GM12878 (cell line): ENCODE results near the gene CANT1.

Experiments
- EP300 ChIP-seq, 2 experiments: fragments of 150-350 bp in 1 of 2; IDR thresholded peaks; 2 replicates each; pipeline ENCODE4 v1.6.1; 2011 to 2012; ENCODE audit warnings: low read depth in 2 of 2, low read length in 2 of 2, borderline replicate concordance in 1 of 2, improper control_type of control experiment in 1 of 2, inconsistent platforms in 1 of 2; ENCODE audit not compliant: control insufficient read depth in 1 of 2
- ETV6 ChIP-seq, 2 experiments: fragments of 450-650 bp in 1 of 2; IDR thresholded peaks in 1 of 2; conservative IDR thresholded peaks in 1 of 2; 2 replicates each; pipeline ENCODE4 v1.6.1; 2014; ENCODE audit warnings: antibody characterized with exemption in 1 of 2, borderline replicate concordance in 1 of 2, low read depth in 1 of 2, mild to moderate bottlenecking in 1 of 2, moderate library complexity in 1 of 2
- FOXK2 ChIP-seq: fragments of 450-650 bp; IDR thresholded peaks from 2 replicates; pipeline ENCODE4 v1.6.1; 2017; ENCODE audit warnings: mild to moderate bottlenecking, moderate library complexity
- POLR2A ChIP-seq: IDR thresholded peaks from 2 replicates; pipeline ENCODE4 v1.6.1; 2011; ENCODE audit warnings: low read depth, mild to moderate bottlenecking, low read length
- SIX5 ChIP-seq: IDR thresholded peaks from 2 replicates; pipeline ENCODE4 v1.6.1; 2011; ENCODE audit warnings: mild to moderate bottlenecking, low read depth, low read length, moderate library complexity; ENCODE audit not compliant: severe bottlenecking
- TF ChIP-seq, protein P1 (sequence below), 3 experiments: IDR thresholded peaks in 2 of 3; conservative IDR thresholded peaks in 1 of 3; 2 replicates each; pipeline ENCODE4 v1.5.1; 2011; ENCODE audit warnings: low read depth in 3 of 3, low read length in 3 of 3, mild to moderate bottlenecking in 3 of 3, control low read depth in 2 of 3, moderate library complexity in 2 of 3, inconsistent platforms in 1 of 3, mixed read lengths in 1 of 3; ENCODE audit not compliant: control insufficient read depth in 2 of 3, insufficient read depth in 1 of 3; ENCODE audit errors: extremely low read depth in 1 of 3
- TF ChIP-seq, protein P2 (sequence below): IDR thresholded peaks from 2 replicates; pipeline ENCODE4 v1.6.1; 2011; ENCODE audit warnings: low read depth, low read length, improper control_type of control experiment, borderline replicate concordance
- TF ChIP-seq, protein P3 (sequence below): fragments of 450-650 bp; IDR thresholded peaks from 2 replicates; pipeline ENCODE4 v1.6.1; 2018; ENCODE audit warnings: mild to moderate bottlenecking, low read depth, moderate library complexity; ENCODE audit not compliant: partially characterized antibody

DNA sequence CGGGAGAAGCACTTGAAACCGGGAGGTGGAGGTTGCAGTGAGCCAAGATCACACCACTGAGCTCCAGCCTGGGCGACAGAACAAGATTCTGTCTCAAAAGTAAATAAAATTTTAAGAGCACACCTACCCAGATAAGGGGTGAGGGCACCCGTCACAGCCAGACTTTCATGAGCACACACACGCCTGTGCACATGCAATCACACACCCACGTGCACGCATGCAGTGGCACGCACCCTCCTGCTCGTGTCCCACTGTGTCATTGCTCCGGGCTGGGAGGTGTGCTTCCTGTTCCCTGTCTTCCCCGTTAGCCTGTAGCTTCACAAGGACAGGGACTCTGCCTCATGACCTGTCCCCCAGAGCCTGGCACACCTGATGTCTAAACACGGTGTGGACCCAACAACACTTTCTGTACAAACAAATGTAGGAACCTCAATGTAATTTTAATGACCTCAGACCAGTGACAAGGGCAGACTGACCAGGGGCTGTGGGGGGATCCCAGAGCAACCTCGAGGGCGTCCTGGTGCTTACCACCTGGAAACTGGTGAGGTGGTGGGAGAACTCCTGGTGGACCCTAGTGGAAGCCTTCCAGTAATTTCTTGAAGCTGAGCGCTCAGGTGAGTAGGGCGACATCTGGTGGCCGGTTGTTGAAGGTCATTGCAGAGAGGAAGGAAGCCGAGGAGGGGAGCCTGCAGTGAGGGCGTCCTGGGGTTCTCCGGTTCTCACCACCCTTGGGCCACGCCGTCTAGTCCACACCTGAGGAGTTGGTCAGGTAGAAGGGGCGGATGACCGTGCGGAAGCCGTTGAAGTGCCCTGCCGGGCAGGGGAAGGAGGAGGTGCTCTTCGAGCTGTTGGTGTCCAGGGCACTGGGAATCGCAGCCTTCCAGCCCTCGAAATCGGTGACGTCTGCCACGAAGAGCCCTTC, 38.5 kb downstream of the CANT1 start:
- TF ChIP-seq, protein P1, sequence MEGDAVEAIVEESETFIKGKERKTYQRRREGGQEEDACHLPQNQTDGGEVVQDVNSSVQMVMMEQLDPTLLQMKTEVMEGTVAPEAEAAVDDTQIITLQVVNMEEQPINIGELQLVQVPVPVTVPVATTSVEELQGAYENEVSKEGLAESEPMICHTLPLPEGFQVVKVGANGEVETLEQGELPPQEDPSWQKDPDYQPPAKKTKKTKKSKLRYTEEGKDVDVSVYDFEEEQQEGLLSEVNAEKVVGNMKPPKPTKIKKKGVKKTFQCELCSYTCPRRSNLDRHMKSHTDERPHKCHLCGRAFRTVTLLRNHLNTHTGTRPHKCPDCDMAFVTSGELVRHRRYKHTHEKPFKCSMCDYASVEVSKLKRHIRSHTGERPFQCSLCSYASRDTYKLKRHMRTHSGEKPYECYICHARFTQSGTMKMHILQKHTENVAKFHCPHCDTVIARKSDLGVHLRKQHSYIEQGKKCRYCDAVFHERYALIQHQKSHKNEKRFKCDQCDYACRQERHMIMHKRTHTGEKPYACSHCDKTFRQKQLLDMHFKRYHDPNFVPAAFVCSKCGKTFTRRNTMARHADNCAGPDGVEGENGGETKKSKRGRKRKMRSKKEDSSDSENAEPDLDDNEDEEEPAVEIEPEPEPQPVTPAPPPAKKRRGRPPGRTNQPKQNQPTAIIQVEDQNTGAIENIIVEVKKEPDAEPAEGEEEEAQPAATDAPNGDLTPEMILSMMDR (IDR thresholded peaks at IDR 0.05 in 2 of 3, conservative IDR thresholded peaks at IDR 0.05 in 1 of 3; ENCODE audit: control insufficient read depth in 2 of 3, extremely low read depth in 1 of 3, insufficient read depth in 1 of 3, low read depth in 3 of 3, low read length in 3 of 3): peak; percentile 70 to 88 (median 78)
- TF ChIP-seq SIX5 (no peak), ETV6 (conservative IDR thresholded peaks at IDR 0.05 in 1 of 2, IDR thresholded peaks at IDR 0.05 in 1 of 2; ENCODE audit: borderline replicate concordance in 1 of 2, low read depth in 1 of 2) (no peak), POLR2A (no peak), EP300 (IDR thresholded peaks at IDR 0.05; ENCODE audit: borderline replicate concordance in 1 of 2, control insufficient read depth in 1 of 2, low read depth in 2 of 2, low read length in 2 of 2) (no peak), FOXK2 (no peak)
- TF ChIP-seq, protein P2, sequence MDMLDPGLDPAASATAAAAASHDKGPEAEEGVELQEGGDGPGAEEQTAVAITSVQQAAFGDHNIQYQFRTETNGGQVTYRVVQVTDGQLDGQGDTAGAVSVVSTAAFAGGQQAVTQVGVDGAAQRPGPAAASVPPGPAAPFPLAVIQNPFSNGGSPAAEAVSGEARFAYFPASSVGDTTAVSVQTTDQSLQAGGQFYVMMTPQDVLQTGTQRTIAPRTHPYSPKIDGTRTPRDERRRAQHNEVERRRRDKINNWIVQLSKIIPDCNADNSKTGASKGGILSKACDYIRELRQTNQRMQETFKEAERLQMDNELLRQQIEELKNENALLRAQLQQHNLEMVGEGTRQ: no peak
- TF ChIP-seq, protein P3, sequence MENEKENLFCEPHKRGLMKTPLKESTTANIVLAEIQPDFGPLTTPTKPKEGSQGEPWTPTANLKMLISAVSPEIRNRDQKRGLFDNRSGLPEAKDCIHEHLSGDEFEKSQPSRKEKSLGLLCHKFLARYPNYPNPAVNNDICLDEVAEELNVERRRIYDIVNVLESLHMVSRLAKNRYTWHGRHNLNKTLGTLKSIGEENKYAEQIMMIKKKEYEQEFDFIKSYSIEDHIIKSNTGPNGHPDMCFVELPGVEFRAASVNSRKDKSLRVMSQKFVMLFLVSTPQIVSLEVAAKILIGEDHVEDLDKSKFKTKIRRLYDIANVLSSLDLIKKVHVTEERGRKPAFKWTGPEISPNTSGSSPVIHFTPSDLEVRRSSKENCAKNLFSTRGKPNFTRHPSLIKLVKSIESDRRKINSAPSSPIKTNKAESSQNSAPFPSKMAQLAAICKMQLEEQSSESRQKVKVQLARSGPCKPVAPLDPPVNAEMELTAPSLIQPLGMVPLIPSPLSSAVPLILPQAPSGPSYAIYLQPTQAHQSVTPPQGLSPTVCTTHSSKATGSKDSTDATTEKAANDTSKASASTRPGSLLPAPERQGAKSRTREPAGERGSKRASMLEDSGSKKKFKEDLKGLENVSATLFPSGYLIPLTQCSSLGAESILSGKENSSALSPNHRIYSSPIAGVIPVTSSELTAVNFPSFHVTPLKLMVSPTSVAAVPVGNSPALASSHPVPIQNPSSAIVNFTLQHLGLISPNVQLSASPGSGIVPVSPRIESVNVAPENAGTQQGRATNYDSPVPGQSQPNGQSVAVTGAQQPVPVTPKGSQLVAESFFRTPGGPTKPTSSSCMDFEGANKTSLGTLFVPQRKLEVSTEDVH: no peak
